Esophagus squamous epithelium (tissue), 5 donors: Measurements from ENCODE around the gene TMEM132E. TPM values are rescaled to one million over a fixed set of nuclear protein-coding genes. Genes with fewer than 3 reads are reported as not detected.

Experiments
- DNase-seq: peaks from one replicate; lab custom pipeline; 2025; lab: John Stamatoyannopoulos, UW
- H3K27ac ChIP-seq, 4 donors: fragments of 200-600 bp; sonication (generic); one replicate each; pipeline ENCODE4 v1.5.1; 2016 to 2019; ENCODE audit warnings: mild to moderate bottlenecking in 1 of 4
- H3K27me3 ChIP-seq, 4 donors: fragments of 200-600 bp; sonication (generic); 1 replicate in 3 of 4; 2 replicates in 1 of 4; pipeline versions ENCODE4 v1.5.1 to v1.6.0; 2017 to 2021; ENCODE audit warnings: antibody characterized with exemption in 1 of 4
- H3K36me3 ChIP-seq, 3 donors: fragments of 200-600 bp; sonication (generic); one replicate each; pipeline ENCODE4 v1.5.1; 2016 to 2019
- H3K4me1 ChIP-seq, 3 donors: fragments of 200-600 bp; sonication (generic); one replicate each; pipeline ENCODE4 v1.5.1; 2017 to 2019
- H3K4me3 ChIP-seq, 4 donors: fragments of 200-600 bp; sonication (generic); 1 replicate in 3 of 4; 2 replicates in 1 of 4; pipeline ENCODE4 v1.5.1; 2016 to 2019; ENCODE audit warnings: mild to moderate bottlenecking in 2 of 4, moderate library complexity in 1 of 4
- H3K9me3 ChIP-seq, 3 donors: fragments of 200-600 bp; sonication (generic); one replicate each; pipeline ENCODE4 v1.5.1; 2016 to 2019
- CTCF ChIP-seq, 6 experiments: fragments of 450-650 bp in 4 of 6; fragments of 200-600 bp in 2 of 6; sonication (generic) in 2 of 6; IDR thresholded peaks; one replicate each; pipeline ENCODE4 v1.5.1; 2016 to 2019; ENCODE audit warnings: antibody characterized with exemption in 6 of 6, mild to moderate bottlenecking in 4 of 6, moderate library complexity in 4 of 6
- POLR2A ChIP-seq, 4 donors: fragments of 450-650 bp; IDR thresholded peaks; one replicate each; pipeline ENCODE4 v1.6.1; 2017; ENCODE audit warnings: antibody characterized with exemption in 4 of 4, mild to moderate bottlenecking in 4 of 4, moderate library complexity in 3 of 4
- WGBS, 2 donors: methylation state at CpG; one replicate each; pipeline ENCODE4 v1.1.5; 2018; 5-methylcytosine and 5-hydroxymethylcytosine counted together
- intact Hi-C: fragments of 100-400 bp; cut with DNase I; formaldehyde crosslinking; loops from one replicate; pipeline ENCODE4 v1.15.0; 2022
- total RNA-seq, 4 donors: library from RNA; depleted of rRNA; stranded (reverse); fragments of >200 nt; gene quantifications; one replicate each; pipeline ENCODE4 v1.1.0, GENCODE V29; 2016
- donor health status: DM: yes; HTN: yes; CAD: no.

Gene TMEM132E
- total RNA-seq, 4 donors from 2014 or later = 0.19 TPM; not detected in 3

DNA sequence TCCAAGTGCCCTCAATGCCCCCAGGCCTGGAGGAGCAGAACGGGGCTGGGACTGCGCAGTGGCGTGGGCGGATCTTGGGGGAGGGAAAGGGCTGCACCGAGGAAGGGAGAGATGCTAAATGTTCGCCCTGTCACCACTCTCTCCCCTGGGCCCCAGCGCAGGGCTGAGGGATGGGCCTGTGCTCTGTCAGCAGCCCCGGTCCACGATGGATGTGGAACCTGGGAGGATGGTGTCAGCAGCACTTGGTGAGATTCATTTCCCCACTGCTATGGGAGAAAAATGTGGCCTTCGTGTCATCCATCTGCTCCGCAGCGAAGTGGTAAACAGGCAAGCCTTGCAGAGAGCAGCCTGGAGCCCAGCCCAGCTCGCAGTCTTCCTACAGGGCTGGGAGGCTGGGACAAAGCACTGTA is 72.0 kb downstream of the TMEM132E start:
- Histone ChIP-seq H3K27me3 (peaks cover 0 to 56% (median 0%) of the 10 kb centered on the region in 4 donors), H3K36me3 (no peaks in the 10 kb centered on the region), H3K4me1 (no peaks in the 10 kb centered on the region), H3K4me3 (no peak overlapping the region), H3K9me3 (no peaks in the 10 kb centered on the region), H3K27ac (no peak overlapping the region)
- intact Hi-C loops = no loop called here
- WGBS, 2 donors = 51% methylated on average over 9 of the region's 13 CpGs; no CpG with 5 or more reads in 1 of the 2 donors
- no peak for DNase-seq
- TF ChIP-seq CTCF (IDR thresholded peaks at IDR 0.05) (no peak), POLR2A (IDR thresholded peaks at IDR 0.05) (no peak)

DNA sequence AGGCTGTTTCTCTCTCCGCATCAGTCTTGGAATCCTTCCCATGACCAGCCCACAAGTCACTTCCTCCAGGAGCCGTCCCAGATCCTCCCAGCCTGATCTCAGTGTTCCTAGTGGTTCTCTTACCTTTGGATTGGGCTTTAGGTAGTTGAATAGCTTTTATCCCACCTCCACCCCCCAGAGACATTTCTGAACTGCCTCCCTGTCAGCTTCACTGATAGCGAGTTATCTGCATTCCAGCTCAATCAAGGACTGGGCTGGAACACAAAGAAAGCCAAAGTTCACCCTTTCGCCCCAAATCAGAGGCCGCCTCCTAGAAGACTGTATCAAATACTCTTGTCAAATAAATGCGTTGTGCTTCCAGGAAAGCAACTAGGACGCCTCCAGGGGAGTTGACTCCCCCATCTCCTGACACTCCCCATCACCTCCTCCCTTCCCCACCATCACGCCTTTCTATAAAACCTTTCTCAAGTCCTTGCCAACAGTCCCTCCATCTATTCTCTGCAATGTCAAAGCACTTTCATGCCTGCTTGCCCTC is 72.7 kb downstream of the TMEM132E start:
- intact Hi-C loops = no loop called here
- H3K4me1 ChIP-seq = no peaks in the 10 kb centered on the region
- no peak for DNase-seq
- H3K27me3 ChIP-seq = peaks cover 0 to 61% (median 0%) of the 10 kb centered on the region in 4 donors
- no peaks in the 10 kb centered on the region for H3K36me3 ChIP-seq
- 26 to 56% methylated on average over 8 of the region's 8 CpGs for WGBS, 2 donors
- TF ChIP-seq CTCF (IDR thresholded peaks at IDR 0.05) (no peak), POLR2A (IDR thresholded peaks at IDR 0.05) (no peak)
- H3K27ac ChIP-seq = no peak overlapping the region
- H3K4me3 ChIP-seq = no peak overlapping the region
- H3K9me3 ChIP-seq = no peaks in the 10 kb centered on the region

- no peak overlapping the region for H3K27ac ChIP-seq
- H3K27me3 ChIP-seq = peaks cover 0 to 61% (median 0%) of the 10 kb centered on the region in 4 donors
- no peak overlapping the region for H3K4me3 ChIP-seq
- no peaks in the 10 kb centered on the region for H3K4me1 ChIP-seq
- intact Hi-C loops = no loop called here
- no peak for DNase-seq
- TF ChIP-seq POLR2A (IDR thresholded peaks at IDR 0.05) = no peak
- no peak for TF ChIP-seq CTCF (IDR thresholded peaks at IDR 0.05)
- no peaks in the 10 kb centered on the region for H3K9me3 ChIP-seq
- no peaks in the 10 kb centered on the region for H3K36me3 ChIP-seq
- WGBS, 2 donors = 51 to 52% methylated on average over 3 to 5 of the region's 11 CpGs
Observed at GRCh38 chr17:34653511-34653910, 74.1 kb downstream of the TMEM132E start.

DNA sequence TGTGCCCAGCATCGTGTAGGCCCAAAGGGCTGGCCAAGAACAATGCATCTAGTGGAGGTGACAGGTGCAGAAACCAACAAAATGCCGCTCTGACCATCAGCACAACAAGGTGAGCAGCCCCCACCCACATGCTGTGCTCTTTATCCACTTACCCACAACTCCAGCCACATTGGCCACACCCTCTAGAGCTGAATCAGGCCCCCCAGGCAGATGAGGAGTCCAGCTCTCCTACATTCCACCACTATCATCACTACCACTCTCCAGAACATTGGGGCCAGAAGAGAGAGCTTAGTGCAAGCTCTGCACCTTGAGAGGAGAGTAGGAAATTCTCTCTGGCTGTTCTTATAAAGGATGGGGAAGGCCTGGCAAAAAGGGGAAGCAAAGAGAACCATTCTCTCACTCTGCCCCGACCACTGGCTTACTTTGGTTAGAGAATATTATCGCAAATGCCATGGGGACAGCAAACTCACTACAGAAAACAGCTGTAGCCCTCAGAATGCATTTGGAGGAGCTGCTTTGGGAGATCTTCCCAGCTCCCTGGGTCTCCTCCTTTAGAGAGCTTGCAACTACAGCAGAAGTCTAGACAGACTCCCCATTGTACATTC is 75.0 kb downstream of the TMEM132E start:
- Histone ChIP-seq H3K27ac (no peak overlapping the region), H3K4me1 (no peaks in the 10 kb centered on the region), H3K9me3 (no peaks in the 10 kb centered on the region), H3K27me3 (peaks cover 0 to 57% (median 0%) of the 10 kb centered on the region in 4 donors), H3K36me3 (no peaks in the 10 kb centered on the region), H3K4me3 (no peak overlapping the region)
- 44 to 56% methylated on average over 3 of the region's 4 CpGs for WGBS, 2 donors
- intact Hi-C loops = no loop called here
- no peak for DNase-seq
- TF ChIP-seq POLR2A (IDR thresholded peaks at IDR 0.05) = no peak
- TF ChIP-seq CTCF (IDR thresholded peaks at IDR 0.05) = no peak

- H3K27me3 ChIP-seq = peaks cover 0 to 54% (median 0%) of the 10 kb centered on the region in 4 donors
- H3K36me3 ChIP-seq = no peaks in the 10 kb centered on the region
- WGBS, 2 donors = 50 to 55% methylated on average over 2 to 3 of the region's 3 CpGs
- no peak overlapping the region for H3K27ac ChIP-seq
- H3K9me3 ChIP-seq = no peaks in the 10 kb centered on the region
- no peak for DNase-seq
- H3K4me3 ChIP-seq = no peak overlapping the region
- H3K4me1 ChIP-seq = no peaks in the 10 kb centered on the region
- intact Hi-C loops = no loop called here
- no peak for TF ChIP-seq POLR2A (IDR thresholded peaks at IDR 0.05)
- TF ChIP-seq CTCF (IDR thresholded peaks at IDR 0.05) = no peak
Observed at GRCh38 chr17:34654881-34655276, 75.5 kb downstream of the TMEM132E start.
